Right lung (tissue), 5 donors: Measurements from ENCODE around the gene STK32B. TPM values are rescaled to one million over a fixed set of nuclear protein-coding genes. Genes with fewer than 3 reads are reported as not detected.

Experiments
- DNase-seq, 2 donors: peaks; one replicate each; pipeline ENCODE4 v3.0.0-alpha.2; 2013
- polyA plus RNA-seq, 5 donors: library from polyadenylated mRNA; unstranded; fragments of 120-200 nt; gene quantifications; one replicate each; pipeline versions ENCODE4 v1.2.1 to v1.2.3, GENCODE V29; 2013; ENCODE audit warnings: inconsistent platforms in 1 of 5, low replicate concordance in 1 of 5; ENCODE audit not compliant: insufficient read length in 5 of 5, insufficient read depth in 1 of 5

STK32B gene
- polyA plus RNA-seq, 5 donors: 3.0 to 4.7 (median 3.8) TPM

DNA sequence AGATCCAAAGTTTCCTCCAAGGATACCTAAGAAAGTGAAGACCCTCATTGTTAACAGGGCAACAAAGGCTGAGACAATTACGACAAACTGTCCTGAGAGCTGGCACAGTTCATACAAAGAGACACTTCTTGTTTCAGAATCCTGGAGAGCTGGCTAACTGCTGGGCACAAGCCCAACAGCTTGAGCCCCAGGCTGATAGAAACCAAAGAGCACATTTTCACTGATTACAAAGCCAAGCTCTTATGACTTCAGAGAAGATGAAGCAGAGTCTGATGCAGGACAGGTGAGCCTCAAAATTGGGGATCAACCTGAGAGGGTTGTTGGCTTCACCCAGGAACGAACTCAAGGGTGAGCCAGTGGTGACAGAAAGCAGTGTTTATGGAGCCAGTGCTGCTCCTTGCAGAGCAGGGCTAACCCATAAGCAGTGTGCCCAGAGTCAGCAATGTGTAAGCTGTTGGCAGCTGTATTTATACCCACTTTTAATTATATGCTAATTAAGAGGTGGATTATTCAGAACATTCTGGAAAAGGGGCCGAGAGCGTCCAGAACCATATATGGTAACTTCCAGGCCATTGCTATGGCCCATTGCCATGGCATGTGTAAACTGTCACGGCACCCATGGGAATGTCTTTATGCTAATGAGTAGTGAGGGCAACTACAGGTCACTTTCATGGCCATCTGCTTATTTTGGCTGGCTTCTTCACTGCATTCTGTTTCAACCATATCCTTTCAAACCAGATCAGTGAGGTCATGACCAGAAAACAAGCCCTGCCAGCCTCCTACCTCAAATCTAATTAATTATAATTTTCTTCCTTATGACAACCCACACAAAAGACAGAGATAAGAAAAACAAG is 473.4 kb downstream of the STK32B start:
- DNase-seq: peak; percentile 72 to 80

DNA sequence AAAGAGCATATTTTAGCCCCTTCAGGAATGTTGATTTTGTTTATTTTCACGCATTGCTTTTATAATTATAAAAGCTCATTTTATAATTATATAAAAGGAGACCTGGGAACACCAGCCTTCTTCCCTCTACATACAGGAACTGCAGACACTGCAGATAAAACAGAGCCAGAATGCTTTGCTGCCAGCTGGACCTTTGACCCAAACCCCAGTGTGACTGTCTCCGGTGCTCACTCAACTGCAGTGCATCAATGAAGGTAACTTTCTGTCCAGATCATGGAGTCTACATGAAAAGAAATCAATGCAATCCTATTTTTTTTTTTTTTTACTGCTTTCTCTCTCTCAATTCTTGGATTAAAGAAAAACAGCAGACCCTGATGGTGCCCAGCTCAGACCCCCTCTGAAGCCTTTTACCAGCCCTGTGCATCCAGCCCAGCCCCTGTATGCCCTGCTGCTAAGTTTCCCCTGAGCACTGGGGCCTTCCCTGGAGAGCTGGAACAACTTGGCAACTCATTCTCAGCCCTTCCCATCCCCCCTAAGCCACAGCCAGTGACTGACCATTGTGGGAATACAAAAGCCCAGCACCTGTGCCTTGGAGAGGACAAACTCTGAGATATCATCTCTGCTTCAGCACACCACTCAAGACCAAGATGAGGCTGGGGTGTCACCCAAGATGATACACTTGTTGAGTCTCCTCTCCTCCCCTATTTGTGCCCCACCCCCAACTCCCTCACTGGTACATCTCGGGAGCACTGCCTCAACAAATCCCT is 475.0 kb downstream of the STK32B start:
- no peak for DNase-seq

DNA sequence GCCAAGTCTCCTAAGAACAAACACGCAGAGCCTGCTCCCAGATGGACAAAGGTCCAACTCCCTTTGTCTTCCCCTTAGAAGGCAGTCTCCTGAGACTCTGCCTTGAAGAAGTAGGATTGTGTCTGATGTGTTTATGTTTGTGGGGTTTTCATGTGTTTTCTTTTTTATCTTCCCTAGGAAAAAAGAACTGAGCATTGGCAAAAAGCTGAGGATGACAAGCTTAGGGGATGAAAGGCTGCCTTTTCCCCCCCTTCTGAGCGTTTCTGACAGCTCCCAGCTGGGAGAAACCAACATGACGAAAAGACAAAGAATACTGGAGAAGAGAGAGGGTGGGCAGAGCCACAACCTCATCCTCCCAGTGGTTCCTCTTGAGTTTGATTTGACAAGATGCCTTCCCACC is 475.9 kb downstream of the STK32B start:
- peak; percentile 79 for DNase-seq

DNA sequence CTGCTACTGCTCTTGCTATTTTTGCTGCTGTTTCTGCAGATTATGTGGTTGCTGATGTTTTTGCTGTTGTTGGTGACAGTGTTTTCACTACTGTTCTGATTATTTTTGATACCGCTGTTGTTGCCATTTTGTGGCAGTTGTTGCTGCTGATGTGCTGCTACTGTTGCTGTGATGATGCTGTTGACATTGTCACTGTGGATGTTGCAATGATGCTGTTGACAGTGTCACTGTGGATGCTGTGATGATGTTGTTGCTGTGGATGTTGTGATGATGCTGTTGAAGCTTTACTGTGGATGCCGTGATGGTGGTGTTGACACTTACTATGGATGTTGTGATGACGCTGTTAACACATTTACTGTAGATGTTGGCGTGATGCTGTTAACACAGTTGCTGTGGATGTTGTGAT is 476.8 kb downstream of the STK32B start:
- peak in 1 of 2 donors; percentile 55 for DNase-seq

DNA sequence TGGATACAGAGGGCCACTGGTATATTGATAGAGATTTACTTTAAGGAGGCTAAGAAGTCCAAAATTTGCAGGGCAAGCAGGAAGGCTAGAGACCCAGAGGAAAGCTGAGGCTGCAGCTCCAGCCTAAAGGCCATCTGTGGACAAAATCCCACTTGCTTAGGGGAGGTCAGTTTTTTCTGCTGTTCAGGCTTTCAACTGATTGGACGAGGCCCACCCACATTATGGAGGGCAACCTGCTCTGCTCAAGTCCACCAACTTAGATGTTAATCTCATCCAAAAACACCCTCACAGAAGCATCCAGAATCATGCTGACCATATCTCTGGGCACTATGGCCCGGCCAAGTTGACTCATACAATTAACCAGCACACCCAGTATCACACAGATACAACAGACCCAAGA is 480.8 kb downstream of the STK32B start:
- no peak for DNase-seq

DNA sequence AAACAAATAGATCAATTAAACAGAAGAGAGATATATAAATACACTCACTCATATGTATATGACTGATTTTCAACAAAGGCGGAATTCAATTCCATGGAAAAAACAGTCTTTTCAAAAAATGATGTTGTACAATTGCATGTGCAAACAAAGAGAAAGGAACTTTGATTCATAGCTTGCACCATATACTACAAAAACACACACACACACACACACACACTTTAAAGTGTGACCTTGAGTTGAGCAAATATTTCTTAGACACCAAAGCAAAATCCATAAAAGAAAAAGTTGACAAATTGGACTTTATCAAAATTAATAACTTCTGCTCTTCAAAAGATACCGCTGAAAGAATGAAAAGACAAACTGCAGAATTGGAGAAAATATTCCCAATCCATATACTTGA is 488.3 kb downstream of the STK32B start:
- no peak for DNase-seq

DNA sequence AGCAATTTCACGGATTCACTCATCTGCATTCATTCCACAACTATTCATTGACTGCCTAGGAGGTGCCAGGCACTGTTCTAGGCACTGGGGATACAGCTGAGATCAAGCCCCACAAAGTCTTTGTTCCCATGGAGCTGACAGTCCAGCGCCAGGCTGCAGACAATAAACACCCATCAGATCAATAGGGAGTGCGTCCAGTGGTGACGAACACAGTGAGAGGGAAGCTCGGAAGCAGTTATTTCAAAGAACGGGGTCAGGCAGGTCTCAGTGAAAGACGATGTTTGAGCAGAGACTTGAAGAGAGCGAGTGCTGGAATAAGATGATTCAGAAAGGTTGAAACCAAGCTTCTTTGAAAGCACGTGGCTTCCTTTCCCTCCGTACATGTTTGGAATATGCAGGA is 489.9 kb downstream of the STK32B start:
- no peak for DNase-seq

DNA sequence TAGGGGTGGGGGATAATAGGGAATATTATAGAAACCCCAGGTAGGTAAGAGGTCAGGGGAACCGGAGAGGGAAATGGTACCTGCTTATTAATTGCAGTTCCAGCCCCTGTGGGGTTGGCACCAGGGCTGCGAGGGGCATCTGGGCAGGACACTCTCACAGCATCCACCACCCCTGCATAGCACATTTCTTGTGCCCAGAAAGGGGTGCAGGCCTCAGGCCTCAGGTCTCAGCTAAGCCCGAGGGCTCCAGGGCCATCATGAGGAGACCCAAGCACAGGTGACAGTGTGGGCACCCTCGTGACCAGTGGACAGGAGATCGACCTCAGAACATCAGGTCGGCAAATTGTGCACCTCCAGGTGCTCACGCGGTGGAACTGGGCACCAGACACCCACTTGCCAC is 492.4 kb downstream of the STK32B start:
- DNase-seq: no peak

DNA sequence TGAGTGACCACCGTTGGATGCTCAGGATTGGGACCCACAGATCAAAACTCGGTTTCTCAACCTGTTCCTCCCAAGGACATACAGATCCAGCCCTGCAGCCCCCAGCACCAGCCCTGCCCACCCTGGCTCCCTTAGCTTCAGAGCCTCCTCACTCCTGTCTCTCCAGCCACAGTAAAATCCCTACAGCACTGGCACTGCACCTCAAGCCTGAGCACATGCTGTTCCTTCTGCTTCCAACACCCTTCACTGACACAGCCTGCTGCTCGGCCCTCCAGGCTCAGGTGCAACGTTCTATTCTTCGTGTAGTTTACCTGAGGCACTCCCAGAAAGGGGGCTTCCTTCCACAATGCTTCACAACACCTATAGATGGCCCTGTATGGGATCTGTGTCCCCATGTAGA is 493.5 kb downstream of the STK32B start:
- no peak for DNase-seq

DNA sequence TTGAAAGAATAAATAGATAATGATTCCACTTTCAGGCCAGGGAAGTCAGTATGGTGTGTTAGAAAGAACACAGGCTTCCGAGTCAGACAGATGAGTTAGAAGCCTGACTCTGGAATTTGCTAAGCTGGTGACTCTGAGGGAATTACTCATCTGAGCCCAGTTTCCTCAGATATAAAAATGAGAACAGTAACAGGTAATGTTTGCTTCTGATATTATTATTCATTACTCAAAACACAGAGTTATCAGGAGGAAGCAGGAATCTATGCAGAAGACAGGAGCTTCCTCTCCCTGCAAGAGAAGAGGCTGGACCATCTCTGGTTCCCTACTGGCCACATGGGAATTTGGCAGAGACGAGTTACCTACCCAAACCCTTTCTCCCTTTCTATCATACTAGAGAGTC is 494.0 kb downstream of the STK32B start:
- DNase-seq: no peak

DNA sequence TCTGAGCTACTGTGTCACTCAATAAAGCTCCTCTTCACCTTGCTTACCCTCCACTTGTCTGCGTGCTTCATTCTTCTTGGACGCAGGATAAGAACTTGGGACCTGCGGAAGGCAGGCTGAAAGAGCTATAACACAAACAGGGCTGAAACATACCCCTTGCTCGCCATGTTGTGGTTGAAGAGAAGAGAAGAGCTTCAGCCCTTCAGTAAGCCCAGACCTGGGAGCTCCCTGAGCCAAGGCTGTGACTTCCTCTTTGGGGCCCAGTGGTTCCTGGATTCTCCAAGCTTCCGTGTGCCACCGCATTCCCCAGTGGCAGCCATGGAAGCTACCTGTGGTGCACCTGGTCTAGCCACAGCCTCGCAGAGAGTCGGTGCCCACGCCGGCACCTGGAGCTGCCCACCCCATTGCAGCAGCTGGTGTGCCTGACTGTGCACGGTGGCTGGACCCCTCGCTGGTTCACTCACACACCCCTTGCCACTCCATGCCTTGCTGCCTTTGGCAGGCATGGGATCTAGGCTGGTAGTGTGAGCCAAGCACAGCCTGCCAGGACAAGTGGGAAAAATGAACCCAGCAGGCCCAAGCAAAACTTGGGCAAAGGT is 496.5 kb downstream of the STK32B start:
- no peak for DNase-seq

Other genes with a start within 250 kb of the STK32B start
- 1 to 10 TPM; 1.1 to 2.2 (median 1.5) TPM for gene MSX1, start 191.8 kb upstream of the STK32B start, polyA plus RNA-seq
- 10 to 100 TPM; 19.7 to 56.9 (median 33.5) TPM for gene CYTL1, start 32.0 kb upstream of the STK32B start, polyA plus RNA-seq